ENCODE data around the gene PPP1R16B. TPM values are rescaled to one million over a fixed set of nuclear protein-coding genes. Genes with fewer than 3 reads are reported as not detected.

PPP1R16B gene
- polyA plus RNA-seq, 1 donor from 2014 or later = 1.9 TPM

DNA sequence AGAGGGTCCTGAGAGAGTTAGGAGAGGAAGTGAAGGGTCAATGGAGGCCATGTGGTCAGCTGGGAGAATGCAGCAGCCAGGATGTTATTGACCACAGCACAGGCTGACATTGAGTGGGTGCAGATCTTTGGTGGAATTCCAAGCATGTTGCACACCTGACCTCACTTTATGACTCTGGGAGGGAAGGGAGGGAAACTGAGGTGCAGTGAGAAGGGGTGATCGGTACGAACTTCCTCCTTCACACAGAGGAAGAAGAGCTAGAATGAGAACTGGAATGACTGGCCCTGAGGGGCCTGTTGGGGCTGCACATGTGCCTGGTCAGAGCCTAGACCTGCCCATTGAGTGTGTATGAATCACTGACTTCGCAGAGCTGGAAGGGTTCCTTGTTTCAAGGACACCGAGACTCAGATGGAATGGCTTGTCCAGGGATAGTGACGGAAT is 130.5 kb downstream of the PPP1R16B start:
- Histone ChIP-seq H3K79me2 (replicated peaks; ENCODE audit: insufficient read depth, low read length) (peaks cover 12% of the 10 kb centered on the region), H4K20me1 (ENCODE audit: insufficient read depth) (no peaks in the 10 kb centered on the region), H3K4me3 (ENCODE audit: low read length) (no peak overlapping the region), H3K9me3 (ENCODE audit: low read length) (no peaks in the 10 kb centered on the region), H3K9ac (ENCODE audit: low read length) (no peak overlapping the region), H2AFZ (ENCODE audit: low read depth, low read length) (no peak overlapping the region), H3F3A (ENCODE audit: insufficient read depth, low read length, poor library complexity, severe bottlenecking) (no peaks in the 10 kb centered on the region), H3K27ac (ENCODE audit: low read length) (no peak overlapping the region), H3K9me2 (ENCODE audit: insufficient read depth, low read length) (no peaks in the 10 kb centered on the region), H3K4me2 (ENCODE audit: low read length) (no peak overlapping the region), H3K27me3 (ENCODE audit: insufficient read depth, low read depth, low read length) (no peaks in the 10 kb centered on the region), H3K36me3 (ENCODE audit: insufficient read depth, low read length) (no peaks in the 10 kb centered on the region)
- TF ChIP-seq EZH2 (IDR thresholded peaks at IDR 0.05; ENCODE audit: borderline replicate concordance, insufficient read depth, low read length, poor library complexity, severe bottlenecking) (no peak), MXI1 (conservative IDR thresholded peaks at IDR 0.05; ENCODE audit: poor library complexity, severe bottlenecking) (no peak), POLR2AphosphoS5 (IDR thresholded peaks at IDR 0.05) (no peak), SMC3 (conservative IDR thresholded peaks at IDR 0.05; ENCODE audit: poor library complexity) (no peak), EP300 (conservative IDR thresholded peaks at IDR 0.05; ENCODE audit: poor library complexity, severe bottlenecking) (no peak), TAF1 (IDR thresholded peaks at IDR 0.05; ENCODE audit: low read depth) (no peak)
- TF ChIP-seq, protein P1, sequence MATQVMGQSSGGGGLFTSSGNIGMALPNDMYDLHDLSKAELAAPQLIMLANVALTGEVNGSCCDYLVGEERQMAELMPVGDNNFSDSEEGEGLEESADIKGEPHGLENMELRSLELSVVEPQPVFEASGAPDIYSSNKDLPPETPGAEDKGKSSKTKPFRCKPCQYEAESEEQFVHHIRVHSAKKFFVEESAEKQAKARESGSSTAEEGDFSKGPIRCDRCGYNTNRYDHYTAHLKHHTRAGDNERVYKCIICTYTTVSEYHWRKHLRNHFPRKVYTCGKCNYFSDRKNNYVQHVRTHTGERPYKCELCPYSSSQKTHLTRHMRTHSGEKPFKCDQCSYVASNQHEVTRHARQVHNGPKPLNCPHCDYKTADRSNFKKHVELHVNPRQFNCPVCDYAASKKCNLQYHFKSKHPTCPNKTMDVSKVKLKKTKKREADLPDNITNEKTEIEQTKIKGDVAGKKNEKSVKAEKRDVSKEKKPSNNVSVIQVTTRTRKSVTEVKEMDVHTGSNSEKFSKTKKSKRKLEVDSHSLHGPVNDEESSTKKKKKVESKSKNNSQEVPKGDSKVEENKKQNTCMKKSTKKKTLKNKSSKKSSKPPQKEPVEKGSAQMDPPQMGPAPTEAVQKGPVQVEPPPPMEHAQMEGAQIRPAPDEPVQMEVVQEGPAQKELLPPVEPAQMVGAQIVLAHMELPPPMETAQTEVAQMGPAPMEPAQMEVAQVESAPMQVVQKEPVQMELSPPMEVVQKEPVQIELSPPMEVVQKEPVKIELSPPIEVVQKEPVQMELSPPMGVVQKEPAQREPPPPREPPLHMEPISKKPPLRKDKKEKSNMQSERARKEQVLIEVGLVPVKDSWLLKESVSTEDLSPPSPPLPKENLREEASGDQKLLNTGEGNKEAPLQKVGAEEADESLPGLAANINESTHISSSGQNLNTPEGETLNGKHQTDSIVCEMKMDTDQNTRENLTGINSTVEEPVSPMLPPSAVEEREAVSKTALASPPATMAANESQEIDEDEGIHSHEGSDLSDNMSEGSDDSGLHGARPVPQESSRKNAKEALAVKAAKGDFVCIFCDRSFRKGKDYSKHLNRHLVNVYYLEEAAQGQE (IDR thresholded peaks at IDR 0.05; ENCODE audit: borderline replicate concordance) = no peak
- TF ChIP-seq, protein P2, sequence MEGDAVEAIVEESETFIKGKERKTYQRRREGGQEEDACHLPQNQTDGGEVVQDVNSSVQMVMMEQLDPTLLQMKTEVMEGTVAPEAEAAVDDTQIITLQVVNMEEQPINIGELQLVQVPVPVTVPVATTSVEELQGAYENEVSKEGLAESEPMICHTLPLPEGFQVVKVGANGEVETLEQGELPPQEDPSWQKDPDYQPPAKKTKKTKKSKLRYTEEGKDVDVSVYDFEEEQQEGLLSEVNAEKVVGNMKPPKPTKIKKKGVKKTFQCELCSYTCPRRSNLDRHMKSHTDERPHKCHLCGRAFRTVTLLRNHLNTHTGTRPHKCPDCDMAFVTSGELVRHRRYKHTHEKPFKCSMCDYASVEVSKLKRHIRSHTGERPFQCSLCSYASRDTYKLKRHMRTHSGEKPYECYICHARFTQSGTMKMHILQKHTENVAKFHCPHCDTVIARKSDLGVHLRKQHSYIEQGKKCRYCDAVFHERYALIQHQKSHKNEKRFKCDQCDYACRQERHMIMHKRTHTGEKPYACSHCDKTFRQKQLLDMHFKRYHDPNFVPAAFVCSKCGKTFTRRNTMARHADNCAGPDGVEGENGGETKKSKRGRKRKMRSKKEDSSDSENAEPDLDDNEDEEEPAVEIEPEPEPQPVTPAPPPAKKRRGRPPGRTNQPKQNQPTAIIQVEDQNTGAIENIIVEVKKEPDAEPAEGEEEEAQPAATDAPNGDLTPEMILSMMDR (IDR thresholded peaks at IDR 0.05; ENCODE audit: poor library complexity, severe bottlenecking) = no peak

DNA sequence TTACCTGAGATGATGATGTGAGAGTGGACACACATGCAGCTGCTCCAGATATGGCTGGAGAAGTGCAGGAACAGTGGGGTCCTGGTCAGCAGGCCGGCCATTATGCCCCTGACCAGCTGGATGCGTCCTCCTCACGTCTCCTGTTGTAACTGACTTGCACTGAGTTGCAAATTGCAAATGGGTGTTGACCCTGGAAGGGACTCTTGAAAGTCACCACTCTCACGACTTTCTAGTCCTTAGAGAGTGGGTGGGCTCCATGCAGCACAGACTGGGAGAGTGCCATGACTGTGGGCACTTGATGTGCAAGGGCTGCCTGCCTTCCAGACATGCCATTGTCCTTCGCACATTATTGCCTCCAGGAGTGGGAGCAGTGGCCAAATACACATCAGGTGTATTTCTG is 131.5 kb downstream of the PPP1R16B start:
- Histone ChIP-seq H3K9me2 (ENCODE audit: insufficient read depth, low read length) (no peaks in the 10 kb centered on the region), H3K79me2 (replicated peaks; ENCODE audit: insufficient read depth, low read length) (peaks cover 12% of the 10 kb centered on the region), H4K20me1 (ENCODE audit: insufficient read depth) (no peaks in the 10 kb centered on the region), H2AFZ (ENCODE audit: low read depth, low read length) (no peak overlapping the region), H3K9me3 (ENCODE audit: low read length) (no peaks in the 10 kb centered on the region), H3K27ac (ENCODE audit: low read length) (no peak overlapping the region), H3K9ac (ENCODE audit: low read length) (no peak overlapping the region), H3K4me3 (ENCODE audit: low read length) (no peak overlapping the region), H3K27me3 (ENCODE audit: insufficient read depth, low read depth, low read length) (no peaks in the 10 kb centered on the region), H3F3A (ENCODE audit: insufficient read depth, low read length, poor library complexity, severe bottlenecking) (no peaks in the 10 kb centered on the region), H3K36me3 (ENCODE audit: insufficient read depth, low read length) (no peaks in the 10 kb centered on the region), H3K4me2 (ENCODE audit: low read length) (no peak overlapping the region)
- TF ChIP-seq TAF1 (IDR thresholded peaks at IDR 0.05; ENCODE audit: low read depth) (no peak), POLR2AphosphoS5 (IDR thresholded peaks at IDR 0.05) (no peak), RAD21 (conservative IDR thresholded peaks at IDR 0.05) (no peak), EZH2 (IDR thresholded peaks at IDR 0.05; ENCODE audit: borderline replicate concordance, insufficient read depth, low read length, poor library complexity, severe bottlenecking) (no peak), SMC3 (conservative IDR thresholded peaks at IDR 0.05; ENCODE audit: poor library complexity) (no peak), MXI1 (conservative IDR thresholded peaks at IDR 0.05; ENCODE audit: poor library complexity, severe bottlenecking) (no peak)
- TF ChIP-seq, protein P1 (IDR thresholded peaks at IDR 0.05; ENCODE audit: borderline replicate concordance) = no peak
